ENCODE data around the gene XRCC1.

- TF ChIP-seq POLR2A (IDR thresholded peaks at IDR 0.05), result peak; percentile 40
- no peak for TF ChIP-seq CTCF (IDR thresholded peaks at IDR 0.05)
These were observed at the start of gene XRCC1, which contains the start of gene PINLYP for GRCh38 chr19:43575156-43575950.

All from breast epithelium (tissue), 3 donors.